GM19324 (cell line): ENCODE data around the gene ZKSCAN8.

ENCODE experiments used
- ATAC-seq: cut with Tn5 transposase; IDR thresholded peaks from one replicate; pipeline ENCODE4 v1.9.1; 2021; ENCODE audit warnings: mild to moderate bottlenecking, moderate library complexity; ENCODE audit not compliant: unreplicated experiment, low FRiP score

ZKSCAN8 gene

GRCh38 chr6:28203201-28203600 is 61.5 kb downstream of the ZKSCAN8 start:
- ATAC-seq, result no peak

- ATAC-seq, result no peak
Observed at GRCh38 chr6:28205879-28206278, 64.2 kb downstream of the ZKSCAN8 start.

- ATAC-seq, result no peak
Observed at GRCh38 chr6:28206527-28206926, 64.8 kb downstream of the ZKSCAN8 start.

DNA sequence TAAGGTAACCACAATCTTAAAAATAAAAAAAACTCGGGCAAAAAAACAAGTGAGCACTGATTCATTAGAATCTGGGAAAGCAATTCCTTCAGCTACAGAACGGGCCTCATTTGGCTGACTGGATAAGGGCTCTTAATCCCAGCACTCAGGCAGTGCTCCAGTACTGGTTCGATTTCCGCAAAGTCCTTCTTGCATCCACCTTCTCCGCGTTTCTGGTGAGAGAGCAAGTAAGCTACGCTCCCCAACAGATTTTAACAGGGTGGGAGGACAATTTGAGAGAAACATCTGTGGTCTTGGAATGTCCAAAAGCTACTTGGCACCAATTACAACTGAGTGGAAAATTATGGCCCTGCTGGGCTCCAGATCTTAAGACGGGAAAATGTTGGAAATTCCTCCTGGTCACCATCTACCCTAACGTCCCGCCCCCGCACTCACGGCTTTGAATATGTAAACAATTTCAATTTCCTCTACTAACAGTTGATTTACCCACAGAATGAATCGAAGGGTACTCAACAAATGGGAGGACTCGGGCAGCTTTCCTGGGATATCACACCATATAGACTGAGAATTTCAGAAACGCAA is 65.3 kb downstream of the ZKSCAN8 start:
- no peak for ATAC-seq

DNA sequence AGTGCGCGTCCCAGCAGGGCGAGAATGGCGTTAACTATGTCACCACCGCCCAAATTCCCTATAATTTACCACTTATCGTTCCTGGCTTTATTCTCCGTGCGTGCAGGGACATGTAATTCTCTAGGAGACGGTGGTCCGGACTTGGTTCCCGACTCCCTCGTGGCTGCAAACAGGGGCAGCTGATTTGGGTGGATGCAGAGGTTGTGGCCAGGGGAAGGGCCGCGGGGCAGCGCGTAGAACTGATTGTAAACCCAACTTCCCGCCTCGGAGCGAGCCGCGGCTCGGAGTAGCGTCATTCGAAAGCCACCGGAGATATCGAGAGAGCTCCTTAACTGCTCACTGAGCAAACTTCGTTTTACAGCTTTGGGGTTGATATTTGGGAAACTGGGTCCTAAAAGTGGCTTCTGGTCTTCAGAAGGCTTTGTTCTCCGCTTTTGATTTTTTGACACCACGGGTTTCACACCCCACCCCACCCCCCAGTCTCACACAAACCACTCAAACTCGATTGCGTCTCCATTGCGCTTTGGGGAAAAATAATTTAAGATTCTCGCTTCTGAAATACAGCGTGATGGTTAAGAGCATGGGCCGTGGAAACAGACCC is 65.9 kb downstream of the ZKSCAN8 start:
- no peak for ATAC-seq

DNA sequence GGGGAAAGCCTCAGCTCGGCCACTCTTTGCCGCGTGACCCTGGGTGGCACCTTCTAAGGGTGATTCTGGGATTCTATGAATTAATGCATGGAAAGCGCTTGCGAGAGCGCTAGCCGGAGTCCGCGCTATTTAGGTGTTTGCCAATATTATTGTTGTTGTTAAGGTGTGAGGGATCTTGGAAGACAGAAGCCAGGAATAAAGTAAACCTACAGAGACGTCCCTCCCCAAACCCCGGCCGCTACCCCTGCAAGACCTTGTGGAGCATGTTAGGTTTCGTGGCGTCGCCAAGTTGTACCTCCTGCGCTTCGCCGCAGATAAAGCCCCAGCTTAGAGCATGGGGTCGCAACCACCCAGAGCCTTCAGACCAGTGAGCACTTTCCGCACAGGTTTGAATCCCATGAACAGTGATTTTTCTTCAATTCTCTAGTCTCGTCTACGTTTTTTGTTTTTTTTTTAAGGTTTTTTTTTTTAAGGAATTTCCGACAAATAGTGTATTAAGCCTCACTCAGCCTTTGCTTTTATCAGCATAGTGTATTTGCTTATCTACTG is 66.5 kb downstream of the ZKSCAN8 start:
- no peak for ATAC-seq
